Ishikawa (cell line): ENCODE measurements around the gene SAMSN1.

Experiments used
- CEBPB ChIP-seq: IDR thresholded peaks from 2 replicates; pipeline ENCODE4 v1.6.1; 2012
- NFIC ChIP-seq: IDR thresholded peaks from 2 replicates; pipeline ENCODE4 v1.6.1; 2012
- RAD21 ChIP-seq: IDR thresholded peaks from 2 replicates; pipeline ENCODE4 v1.6.1; 2012; ENCODE audit warnings: low read depth
- TEAD4 ChIP-seq: IDR thresholded peaks from 2 replicates; pipeline ENCODE4 v1.6.1; 2012
- ZBTB7A ChIP-seq: IDR thresholded peaks from 2 replicates; pipeline ENCODE4 v1.6.1; 2012; ENCODE audit warnings: low read depth
- TF ChIP-seq, protein P1 (sequence below): IDR thresholded peaks from 2 replicates; pipeline ENCODE4 v1.6.1; 2012; ENCODE audit warnings: low read depth, mild to moderate bottlenecking
- TF ChIP-seq, protein P2 (sequence below): IDR thresholded peaks from 2 replicates; pipeline ENCODE4 v1.6.1; 2012
- TF ChIP-seq, protein P3 (sequence below): IDR thresholded peaks from 2 replicates; pipeline ENCODE4 v1.6.1; 2012

DNA sequence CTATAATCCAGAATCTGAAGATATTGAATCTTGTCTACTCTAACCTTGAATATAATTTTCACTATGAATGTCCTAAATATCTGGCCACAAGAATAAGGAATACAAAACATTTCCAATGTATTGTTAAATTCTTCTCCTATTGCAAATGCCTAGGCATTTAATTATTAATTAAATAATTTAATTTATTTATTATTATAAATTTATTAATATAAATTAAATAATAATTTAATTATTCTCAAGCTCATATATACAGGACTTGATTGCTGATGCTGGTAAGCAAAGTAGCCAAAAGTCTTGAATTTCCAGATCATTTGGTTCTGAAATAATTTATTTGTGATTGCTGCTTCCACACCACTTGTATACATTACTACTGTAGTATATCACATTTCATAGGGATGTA is 71.1 kb downstream of the SAMSN1 start:
- TF ChIP-seq, protein P1, sequence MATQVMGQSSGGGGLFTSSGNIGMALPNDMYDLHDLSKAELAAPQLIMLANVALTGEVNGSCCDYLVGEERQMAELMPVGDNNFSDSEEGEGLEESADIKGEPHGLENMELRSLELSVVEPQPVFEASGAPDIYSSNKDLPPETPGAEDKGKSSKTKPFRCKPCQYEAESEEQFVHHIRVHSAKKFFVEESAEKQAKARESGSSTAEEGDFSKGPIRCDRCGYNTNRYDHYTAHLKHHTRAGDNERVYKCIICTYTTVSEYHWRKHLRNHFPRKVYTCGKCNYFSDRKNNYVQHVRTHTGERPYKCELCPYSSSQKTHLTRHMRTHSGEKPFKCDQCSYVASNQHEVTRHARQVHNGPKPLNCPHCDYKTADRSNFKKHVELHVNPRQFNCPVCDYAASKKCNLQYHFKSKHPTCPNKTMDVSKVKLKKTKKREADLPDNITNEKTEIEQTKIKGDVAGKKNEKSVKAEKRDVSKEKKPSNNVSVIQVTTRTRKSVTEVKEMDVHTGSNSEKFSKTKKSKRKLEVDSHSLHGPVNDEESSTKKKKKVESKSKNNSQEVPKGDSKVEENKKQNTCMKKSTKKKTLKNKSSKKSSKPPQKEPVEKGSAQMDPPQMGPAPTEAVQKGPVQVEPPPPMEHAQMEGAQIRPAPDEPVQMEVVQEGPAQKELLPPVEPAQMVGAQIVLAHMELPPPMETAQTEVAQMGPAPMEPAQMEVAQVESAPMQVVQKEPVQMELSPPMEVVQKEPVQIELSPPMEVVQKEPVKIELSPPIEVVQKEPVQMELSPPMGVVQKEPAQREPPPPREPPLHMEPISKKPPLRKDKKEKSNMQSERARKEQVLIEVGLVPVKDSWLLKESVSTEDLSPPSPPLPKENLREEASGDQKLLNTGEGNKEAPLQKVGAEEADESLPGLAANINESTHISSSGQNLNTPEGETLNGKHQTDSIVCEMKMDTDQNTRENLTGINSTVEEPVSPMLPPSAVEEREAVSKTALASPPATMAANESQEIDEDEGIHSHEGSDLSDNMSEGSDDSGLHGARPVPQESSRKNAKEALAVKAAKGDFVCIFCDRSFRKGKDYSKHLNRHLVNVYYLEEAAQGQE: no peak
- TF ChIP-seq NFIC (no peak), ZBTB7A (no peak), TEAD4 (no peak), CEBPB (no peak), RAD21 (no peak)
- TF ChIP-seq, protein P2, sequence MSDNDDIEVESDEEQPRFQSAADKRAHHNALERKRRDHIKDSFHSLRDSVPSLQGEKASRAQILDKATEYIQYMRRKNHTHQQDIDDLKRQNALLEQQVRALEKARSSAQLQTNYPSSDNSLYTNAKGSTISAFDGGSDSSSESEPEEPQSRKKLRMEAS: no peak
- TF ChIP-seq, protein P3, sequence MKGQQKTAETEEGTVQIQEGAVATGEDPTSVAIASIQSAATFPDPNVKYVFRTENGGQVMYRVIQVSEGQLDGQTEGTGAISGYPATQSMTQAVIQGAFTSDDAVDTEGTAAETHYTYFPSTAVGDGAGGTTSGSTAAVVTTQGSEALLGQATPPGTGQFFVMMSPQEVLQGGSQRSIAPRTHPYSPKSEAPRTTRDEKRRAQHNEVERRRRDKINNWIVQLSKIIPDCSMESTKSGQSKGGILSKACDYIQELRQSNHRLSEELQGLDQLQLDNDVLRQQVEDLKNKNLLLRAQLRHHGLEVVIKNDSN: no peak
